Measurements from ENCODE around the gene MFGE8.

MFGE8 gene

GRCh38 chr15:88872106-88872505, 41.1 kb downstream of the MFGE8 start:
- TF ChIP-seq ZNF8 (CRISPR knock-in tag; IDR thresholded peaks at IDR 0.05) (no peak), ZFP3 (CRISPR knock-in tag; IDR thresholded peaks at IDR 0.05) (no peak), ZFP30 (CRISPR knock-in tag; IDR thresholded peaks at IDR 0.05) (no peak), SNAI2 (CRISPR knock-in tag; IDR thresholded peaks at IDR 0.05) (no peak), ISL1 (CRISPR knock-in tag; IDR thresholded peaks at IDR 0.05) (no peak)

DNA sequence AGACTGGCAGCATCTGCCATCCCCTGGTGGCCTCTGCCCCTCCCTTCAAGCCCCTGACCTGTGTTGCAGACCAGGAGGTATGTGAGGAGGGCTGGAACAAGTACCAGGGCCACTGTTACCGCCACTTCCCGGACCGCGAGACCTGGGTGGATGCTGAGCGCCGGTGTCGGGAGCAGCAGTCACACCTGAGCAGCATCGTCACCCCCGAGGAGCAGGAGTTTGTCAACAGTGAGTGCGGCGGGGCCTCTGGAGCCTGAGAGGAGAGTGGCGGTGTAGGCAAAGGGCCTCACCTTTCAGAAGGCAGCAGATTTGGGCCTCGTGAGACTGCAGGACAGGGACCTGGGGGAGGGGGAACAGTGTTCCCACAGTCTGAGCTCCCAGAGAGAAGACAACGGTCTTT, 41.9 kb downstream of the MFGE8 start:
- TF ChIP-seq PATZ1 (CRISPR knock-in tag; IDR thresholded peaks at IDR 0.05; ENCODE audit: borderline replicate concordance) (no peak), ZFP3 (CRISPR knock-in tag; IDR thresholded peaks at IDR 0.05) (no peak), ZNF565 (CRISPR knock-in tag; conservative IDR thresholded peaks at IDR 0.05; ENCODE audit: low read depth) (no peak)
- TF ChIP-seq, protein P1, sequence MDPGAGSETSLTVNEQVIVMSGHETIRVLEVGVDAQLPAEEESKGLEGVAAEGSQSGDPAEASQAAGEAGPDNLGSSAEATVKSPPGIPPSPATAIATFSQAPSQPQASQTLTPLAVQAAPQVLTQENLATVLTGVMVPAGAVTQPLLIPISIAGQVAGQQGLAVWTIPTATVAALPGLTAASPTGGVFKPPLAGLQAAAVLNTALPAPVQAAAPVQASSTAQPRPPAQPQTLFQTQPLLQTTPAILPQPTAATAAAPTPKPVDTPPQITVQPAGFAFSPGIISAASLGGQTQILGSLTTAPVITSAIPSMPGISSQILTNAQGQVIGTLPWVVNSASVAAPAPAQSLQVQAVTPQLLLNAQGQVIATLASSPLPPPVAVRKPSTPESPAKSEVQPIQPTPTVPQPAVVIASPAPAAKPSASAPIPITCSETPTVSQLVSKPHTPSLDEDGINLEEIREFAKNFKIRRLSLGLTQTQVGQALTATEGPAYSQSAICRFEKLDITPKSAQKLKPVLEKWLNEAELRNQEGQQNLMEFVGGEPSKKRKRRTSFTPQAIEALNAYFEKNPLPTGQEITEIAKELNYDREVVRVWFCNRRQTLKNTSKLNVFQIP (CRISPR knock-in tag; IDR thresholded peaks at IDR 0.05; ENCODE audit: borderline replicate concordance, low read depth) = no peak
- ATAC-seq = no peak

More at GRCh38 chr15:88872106-88872505, 41.1 kb downstream of the MFGE8 start:
- no peak for ATAC-seq

GRCh38 chr15:88866295-88866881, 46.8 kb downstream of the MFGE8 start:
- no peak for ATAC-seq
- TF ChIP-seq ZNF565 (CRISPR knock-in tag; conservative IDR thresholded peaks at IDR 0.05; ENCODE audit: low read depth) (no peak), TSHZ2 (CRISPR knock-in tag; IDR thresholded peaks at IDR 0.05) (no peak), ESRRG (CRISPR knock-in tag; IDR thresholded peaks at IDR 0.05) (no peak), ARNTL (CRISPR knock-in tag; IDR thresholded peaks at IDR 0.05; ENCODE audit: borderline replicate concordance, low read depth) (no peak), SNAI2 (CRISPR knock-in tag; IDR thresholded peaks at IDR 0.05) (no peak), ZNF70 (CRISPR knock-in tag; IDR thresholded peaks at IDR 0.05) (no peak), RARB (CRISPR knock-in tag; IDR thresholded peaks at IDR 0.05) (no peak), ZNF8 (CRISPR knock-in tag; IDR thresholded peaks at IDR 0.05) (no peak), ZFP30 (CRISPR knock-in tag; IDR thresholded peaks at IDR 0.05) (no peak)
- TF ChIP-seq, protein P2, sequence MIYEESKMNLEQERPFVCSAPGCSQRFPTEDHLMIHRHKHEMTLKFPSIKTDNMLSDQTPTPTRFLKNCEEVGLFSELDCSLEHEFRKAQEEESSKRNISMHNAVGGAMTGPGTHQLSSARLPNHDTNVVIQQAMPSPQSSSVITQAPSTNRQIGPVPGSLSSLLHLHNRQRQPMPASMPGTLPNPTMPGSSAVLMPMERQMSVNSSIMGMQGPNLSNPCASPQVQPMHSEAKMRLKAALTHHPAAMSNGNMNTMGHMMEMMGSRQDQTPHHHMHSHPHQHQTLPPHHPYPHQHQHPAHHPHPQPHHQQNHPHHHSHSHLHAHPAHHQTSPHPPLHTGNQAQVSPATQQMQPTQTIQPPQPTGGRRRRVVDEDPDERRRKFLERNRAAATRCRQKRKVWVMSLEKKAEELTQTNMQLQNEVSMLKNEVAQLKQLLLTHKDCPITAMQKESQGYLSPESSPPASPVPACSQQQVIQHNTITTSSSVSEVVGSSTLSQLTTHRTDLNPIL (CRISPR knock-in tag; IDR thresholded peaks at IDR 0.05; ENCODE audit: low read depth) = no peak

- ATAC-seq = no peak
- no peak for TF ChIP-seq ISL1 (CRISPR knock-in tag; IDR thresholded peaks at IDR 0.05)
- TF ChIP-seq PATZ1 (CRISPR knock-in tag; IDR thresholded peaks at IDR 0.05; ENCODE audit: borderline replicate concordance) = no peak
- no peak for TF ChIP-seq CSDC2 (CRISPR knock-in tag; IDR thresholded peaks at IDR 0.05)
- no peak for TF ChIP-seq PPARA (CRISPR knock-in tag; IDR thresholded peaks at IDR 0.05; ENCODE audit: borderline replicate concordance)
- TF ChIP-seq ZNF70 (CRISPR knock-in tag; IDR thresholded peaks at IDR 0.05) = no peak
- no peak for TF ChIP-seq ZFP30 (CRISPR knock-in tag; IDR thresholded peaks at IDR 0.05)
- no peak for TF ChIP-seq TSHZ2 (CRISPR knock-in tag; IDR thresholded peaks at IDR 0.05)
- TF ChIP-seq, protein P2 (CRISPR knock-in tag; IDR thresholded peaks at IDR 0.05; ENCODE audit: low read depth) = no peak
- TF ChIP-seq, protein P3, sequence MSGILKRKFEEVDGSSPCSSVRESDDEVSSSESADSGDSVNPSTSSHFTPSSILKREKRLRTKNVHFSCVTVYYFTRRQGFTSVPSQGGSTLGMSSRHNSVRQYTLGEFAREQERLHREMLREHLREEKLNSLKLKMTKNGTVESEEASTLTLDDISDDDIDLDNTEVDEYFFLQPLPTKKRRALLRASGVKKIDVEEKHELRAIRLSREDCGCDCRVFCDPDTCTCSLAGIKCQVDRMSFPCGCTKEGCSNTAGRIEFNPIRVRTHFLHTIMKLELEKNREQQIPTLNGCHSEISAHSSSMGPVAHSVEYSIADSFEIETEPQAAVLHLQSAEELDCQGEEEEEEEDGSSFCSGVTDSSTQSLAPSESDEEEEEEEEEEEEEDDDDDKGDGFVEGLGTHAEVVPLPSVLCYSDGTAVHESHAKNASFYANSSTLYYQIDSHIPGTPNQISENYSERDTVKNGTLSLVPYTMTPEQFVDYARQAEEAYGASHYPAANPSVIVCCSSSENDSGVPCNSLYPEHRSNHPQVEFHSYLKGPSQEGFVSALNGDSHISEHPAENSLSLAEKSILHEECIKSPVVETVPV (CRISPR knock-in tag; IDR thresholded peaks at IDR 0.05) = no peak
- no peak for TF ChIP-seq TOX (CRISPR knock-in tag; IDR thresholded peaks at IDR 0.05; ENCODE audit: borderline replicate concordance)
Observed at GRCh38 chr15:88865498-88866099, 47.6 kb downstream of the MFGE8 start.

All from SK-N-SH treated with all-trans-retinoic acid at 6 μM for 48 hours (cell line).